IMR-90 (cell line): ENCODE results near the gene TCF7L1. TPM values are rescaled to one million over a fixed set of nuclear protein-coding genes. Genes with fewer than 3 reads are reported as not detected.

Experiments used
- ATAC-seq: fragments of 200-7000 bp; cut with Tn5 transposase; 2 replicates; pipeline ENCODE4 v1.9.1; 2020; ENCODE audit warnings: low read depth, mild to moderate bottlenecking, moderate library complexity
- BruUV-seq: library from RNA; stranded (reverse); fragments of 400-500 nt; replicated peaks from 2 replicates; lab custom pipeline; 2021; lab: Mats Ljungman, UMichigan
- CTCF ChIA-PET: fragments of 300-600 bp; formaldehyde crosslinking; extraction: SDS; loops from one replicate; lab custom pipeline; 2021; ENCODE audit warnings: antibody characterized with exemption; lab: Yijun Ruan, JAX
- POLR2A ChIA-PET: fragments of 300-600 bp; sonication (Branson Sonifier 250); formaldehyde crosslinking; loops from one replicate; lab custom pipeline; 2022; ENCODE audit warnings: antibody characterized with exemption; ENCODE audit not compliant: unreplicated experiment; lab: Charles Lee
- DNase-seq: peaks from one replicate; pipeline ENCODE4 v3.0.0; 2013
- H2AFZ ChIP-seq: replicated peaks from 2 replicates; pipeline ENCODE3; 2013; ENCODE audit warnings: low read length, mild to moderate bottlenecking; ENCODE audit not compliant: poor library complexity
- H2AK5ac ChIP-seq: 2 replicates; pipeline ENCODE4 v1.6.1; 2013; ENCODE audit warnings: low read depth, low read length, inconsistent platforms
- H2AK9ac ChIP-seq: replicated peaks from 2 replicates; pipeline ENCODE3; 2013; ENCODE audit warnings: mild to moderate bottlenecking, low read depth, low read length, moderate library complexity; ENCODE audit not compliant: poor library complexity
- H2BK120ac ChIP-seq: 2 replicates; pipeline ENCODE4 v1.6.1; 2013; ENCODE audit warnings: low read depth, low read length, inconsistent platforms
- H2BK15ac ChIP-seq: 3 replicates; pipeline ENCODE4 v1.6.1; 2013; ENCODE audit warnings: low read depth, low read length, inconsistent platforms
- H2BK20ac ChIP-seq: 2 replicates; pipeline ENCODE4 v1.6.1; 2013; ENCODE audit warnings: low read depth, mild to moderate bottlenecking, inconsistent platforms, low read length, moderate library complexity
- H2BK5ac ChIP-seq: 2 replicates; pipeline ENCODE4 v1.6.1; 2013; ENCODE audit warnings: mild to moderate bottlenecking, low read depth, low read length, inconsistent platforms; ENCODE audit not compliant: poor library complexity, severe bottlenecking
- H3K14ac ChIP-seq: replicated peaks from 2 replicates; pipeline ENCODE4 v1.6.1; 2013; ENCODE audit warnings: low read depth, low read length, inconsistent platforms
- H3K18ac ChIP-seq: 2 replicates; pipeline ENCODE4 v1.6.1; 2013; ENCODE audit warnings: low read depth, low read length, control low read depth
- H3K23ac ChIP-seq: 2 replicates; pipeline ENCODE4 v1.6.1; 2013; ENCODE audit warnings: low read depth, low read length, inconsistent platforms
- H3K27ac ChIP-seq: 2 replicates; pipeline ENCODE4 v1.5.1; 2013; ENCODE audit warnings: mild to moderate bottlenecking, control low read depth, low read length; ENCODE audit not compliant: insufficient read depth
- H3K27me3 ChIP-seq: 2 replicates; pipeline ENCODE4 v1.6.1; 2013; ENCODE audit warnings: low read length; ENCODE audit not compliant: control insufficient read depth, insufficient read depth
- H3K36me3 ChIP-seq: 2 replicates; pipeline ENCODE4 v1.6.1; 2013; ENCODE audit warnings: low read length, mixed read lengths; ENCODE audit not compliant: control insufficient read depth, insufficient read depth
- H3K4ac ChIP-seq: 2 replicates; pipeline ENCODE4 v1.6.1; 2013; ENCODE audit warnings: low read depth, low read length, inconsistent platforms
- H3K4me1 ChIP-seq: 2 replicates; pipeline ENCODE4 v1.6.1; 2013; ENCODE audit warnings: low read length, mixed read lengths; ENCODE audit not compliant: control insufficient read depth, insufficient read depth
- H3K4me2 ChIP-seq: 2 replicates; pipeline ENCODE4 v1.6.1; 2013; ENCODE audit warnings: low read depth, mild to moderate bottlenecking, control low read depth, low read length, moderate library complexity
- H3K4me3 ChIP-seq: 2 replicates; pipeline ENCODE4 v1.5.1; 2013; ENCODE audit warnings: low read depth, mild to moderate bottlenecking, control low read depth, low read length, moderate library complexity; ENCODE audit not compliant: insufficient read depth
- H3K56ac ChIP-seq: 2 replicates; pipeline ENCODE4 v1.6.1; 2013; ENCODE audit warnings: low read length, inconsistent platforms; ENCODE audit not compliant: insufficient read depth; ENCODE audit errors: extremely low read depth
- H3K79me1 ChIP-seq, 2 experiments: 2 replicates each; pipeline ENCODE4 v1.6.1; 2013; ENCODE audit warnings: low read length in 2 of 2, inconsistent platforms in 1 of 2, low read depth in 1 of 2
- H3K9ac ChIP-seq: 2 replicates; pipeline ENCODE4 v1.6.1; 2013; ENCODE audit warnings: low read depth, low read length, control low read depth
- H3K9me1 ChIP-seq: 2 replicates; pipeline ENCODE4 v1.6.1; 2013; ENCODE audit warnings: low read length, inconsistent platforms; ENCODE audit not compliant: insufficient read depth
- H3K9me3 ChIP-seq: 2 replicates; pipeline ENCODE4 v1.6.1; 2013; ENCODE audit warnings: low read length; ENCODE audit not compliant: control insufficient read depth, insufficient read depth
- H4K20me1 ChIP-seq: 2 replicates; pipeline ENCODE4 v1.6.1; 2013; ENCODE audit warnings: low read length, inconsistent platforms; ENCODE audit not compliant: insufficient read depth
- H4K5ac ChIP-seq: 2 replicates; pipeline ENCODE4 v1.6.1; 2013; ENCODE audit warnings: mild to moderate bottlenecking, low read depth, low read length, control low read depth
- H4K8ac ChIP-seq, 2 experiments: 2 replicates each; pipeline ENCODE4 v1.6.1; 2013; ENCODE audit warnings: low read depth in 2 of 2, low read length in 2 of 2, control low read depth in 1 of 2, inconsistent platforms in 1 of 2
- H4K91ac ChIP-seq: 2 replicates; pipeline ENCODE4 v1.6.1; 2013; ENCODE audit warnings: low read depth, low read length, inconsistent platforms; ENCODE audit not compliant: insufficient read depth
- ELK1 ChIP-seq: fragments of 150-350 bp; IDR thresholded peaks from 2 replicates; pipeline ENCODE4 v1.6.1; 2016; ENCODE audit warnings: low read depth, mild to moderate bottlenecking, low read length, moderate library complexity, borderline replicate concordance
- FOS ChIP-seq: fragments of 150-350 bp; IDR thresholded peaks from 2 replicates; pipeline ENCODE4 v1.6.1; 2016; ENCODE audit warnings: low read depth, low read length
- RAD21 ChIP-seq: IDR thresholded peaks from 2 replicates; pipeline ENCODE4 v1.6.1; 2012; ENCODE audit warnings: low read length, improper control_type of control experiment
- RCOR1 ChIP-seq: IDR thresholded peaks from 2 replicates; pipeline ENCODE4 v1.6.1; 2012; ENCODE audit warnings: mild to moderate bottlenecking, low read length, improper control_type of control experiment; ENCODE audit not compliant: insufficient replicate concordance
- RFX5 ChIP-seq: IDR thresholded peaks from 2 replicates; pipeline ENCODE4 v1.8.0; 2012; ENCODE audit warnings: low read depth, mild to moderate bottlenecking, low read length, moderate library complexity
- SMC3 ChIP-seq: fragments of 150-350 bp; IDR thresholded peaks from 2 replicates; pipeline ENCODE4 v1.6.1; 2016; ENCODE audit warnings: low read depth, mild to moderate bottlenecking, antibody characterized with exemption, low read length, moderate library complexity
- WGBS, 2 experiments: methylation state at CpG; one replicate each; pipeline versions ENCODE4 v1.1.5 to v1.1.7; 2013; ENCODE audit warnings: missing lambda C conversion rate in 2 of 2; ENCODE audit not compliant: insufficient read length in 1 of 2; ENCODE audit errors: extremely low coverage in 2 of 2; 5-methylcytosine and 5-hydroxymethylcytosine counted together
- dilution Hi-C: fragments of 300-500 bp; cut with HindIII; formaldehyde crosslinking; loops from one replicate; pipeline ENCODE4 v1.14.3; 2018; ENCODE audit warnings: low sequenced_read_pairs; ENCODE audit not compliant: unreplicated experiment
- in situ Hi-C: fragments of 300-500 bp; cut with MboI; formaldehyde crosslinking; loops from 3 replicates; pipeline ENCODE4 v1.14.3; 2019; ENCODE audit warnings: low sequenced_read_pairs, inconsistent platforms, mixed read lengths
- intact Hi-C: fragments of 100-400 bp; cut with micrococcal nuclease; formaldehyde crosslinking; loops from 2 replicates; pipeline ENCODE4 v1.10.0; 2022
- polyA plus RNA-seq, 3 experiments: library from polyadenylated mRNA; depleted of rRNA; stranded (reverse); fragments of >200 nt; gene quantifications; 2 replicates each; pipeline ENCODE4 v1.2.3, GENCODE V29; 2012; ENCODE audit warnings: low replicate concordance in 1 of 3
- total RNA-seq: library from RNA; depleted of rRNA; stranded (reverse); fragments of >200 nt; gene quantifications from 2 replicates; pipeline ENCODE4 v1.2.3, GENCODE V29; 2012

The TCF7L1 gene
- total and polyA plus RNA-seq, 2 of the 4 experiments (the other 2 are of a cell fraction): 0.72 to 11.1 TPM

GRCh38 chr2:85347599-85347998, 214.4 kb downstream of the TCF7L1 start:
- ChIA-PET CTCF (no interaction called here), POLR2A (interaction anchor here (0.5 kb wide), 1 partner anchor 9 kb away, joined by 10 read pairs; no protein-coding TSS in a partner anchor)
- Histone ChIP-seq H3K18ac (no peak overlapping the region), H3K4me3 (no peak overlapping the region), H2AK5ac (no peak overlapping the region), H3K56ac (no peak overlapping the region), H3K4ac (no peak overlapping the region), H3K4me1 (no peaks in the 10 kb centered on the region), H3K27ac (no peak overlapping the region), H3K36me3 (peaks cover 53% of the 10 kb centered on the region), H2BK15ac (no peak overlapping the region), H3K9ac (no peak overlapping the region), H2AFZ (no peak overlapping the region), H3K23ac (no peak overlapping the region), H4K91ac (no peak overlapping the region), H4K20me1 (no peaks in the 10 kb centered on the region), H3K9me3 (no peaks in the 10 kb centered on the region), H3K27me3 (no peaks in the 10 kb centered on the region), H4K5ac (no peak overlapping the region), H2BK20ac (no peak overlapping the region), H2BK120ac (no peak overlapping the region), H3K9me1 (no peaks in the 10 kb centered on the region), H3K4me2 (no peak overlapping the region), H4K8ac (no peak overlapping the region), H3K79me1 (peaks cover 1% of the 10 kb centered on the region in 2 experiments; a peak in 2 of 4 replicates), H2BK5ac (no peak overlapping the region), H2AK9ac (no peak overlapping the region), H3K14ac (no peak overlapping the region)
- ATAC-seq (no peak), DNase-seq (no peak)
- dilution Hi-C loops (no loop called here), in situ Hi-C loops (no loop called here), intact Hi-C loops (no loop called here)
- 78% methylated on average over 3 of the region's 3 CpGs; no CpG with 5 or more reads in 1 of the 2 experiments for WGBS, 2 experiments
- no TSS peak for BruUV-seq
- TF ChIP-seq RAD21: no peak
- TF ChIP-seq RFX5: no peak
- TF ChIP-seq ELK1: no peak
- TF ChIP-seq RCOR1: no peak
- TF ChIP-seq SMC3: no peak
- TF ChIP-seq FOS: no peak
